Stimulated activated CD4-positive, alpha-beta T cell treated with anti-CD3 and anti-CD28 coated beads, TNF-alpha, amount 100 ng/mL, for 4 hours (primary cell): ENCODE data around the gene CD84.
"Not testable (repeated sequence)": the region's sequence is repeated elsewhere in the genome, so short reads cannot be mapped to it uniquely, and the experiment has no call there.

Experiments
- DNase-seq, 3 experiments: peaks; one replicate each; pipeline ENCODE4 v3.0.0-alpha.2; 2020; ENCODE audit warnings: low read depth in 3 of 3

CD84 gene

GRCh38 chr1:160540859-160541233 is 38.5 kb downstream of the CD84 start:
- no peak for DNase-seq

- peak in 1 of 3 experiments; percentile 22 for DNase-seq
Measured at GRCh38 chr1:160539990-160540858, 39.1 kb downstream of the CD84 start.

- DNase-seq = no peak
Measured at GRCh38 chr1:160539684-160539989, 39.7 kb downstream of the CD84 start.

- DNase-seq = no peak
Measured at GRCh38 chr1:160538985-160539651, 40.2 kb downstream of the CD84 start.

- DNase-seq = no peak
Measured at GRCh38 chr1:160537714-160538665, 41.3 kb downstream of the CD84 start.

GRCh38 chr1:160534823-160535605 is 44.3 kb downstream of the CD84 start:
- DNase-seq = no peak

- not testable (repeated sequence) for DNase-seq
Measured at GRCh38 chr1:160532557-160532813, 46.8 kb downstream of the CD84 start.

GRCh38 chr1:160531809-160532556 is 47.3 kb downstream of the CD84 start:
- DNase-seq = not testable (repeated sequence)

- not testable (repeated sequence) for DNase-seq
Measured at GRCh38 chr1:160529401-160529952, 49.8 kb downstream of the CD84 start.

GRCh38 chr1:160523789-160524188 is 55.5 kb downstream of the CD84 start:
- DNase-seq = not testable (repeated sequence)

- no peak for DNase-seq
Measured at GRCh38 chr1:160522622-160523345, 56.5 kb downstream of the CD84 start, which contains the start of gene SLAMF6. TSS of gene SLAMF6 (minus strand) at chr1:160523255. CDS start at chr1:160523192, 63 bp downstream.

- DNase-seq = no peak
Measured at GRCh38 chr1:160522136-160522535, 57.2 kb downstream of the CD84 start.

GRCh38 chr1:160521554-160521953 is 57.7 kb downstream of the CD84 start:
- DNase-seq = no peak

- no peak for DNase-seq
Measured at GRCh38 chr1:160520999-160521398, 58.3 kb downstream of the CD84 start.

- DNase-seq = no peak
Measured at GRCh38 chr1:160520582-160520981, 58.7 kb downstream of the CD84 start.

- DNase-seq = no peak
Measured at GRCh38 chr1:160519642-160520435, 59.5 kb downstream of the CD84 start.

GRCh38 chr1:160517519-160517918 is 61.8 kb downstream of the CD84 start:
- DNase-seq = not testable (repeated sequence)

- DNase-seq = not testable (repeated sequence)
Measured at GRCh38 chr1:160515908-160516307, 63.4 kb downstream of the CD84 start.

- DNase-seq = no peak
Measured at GRCh38 chr1:160504651-160505050, 74.6 kb downstream of the CD84 start.
